Activated CD8-positive, alpha-beta memory T cell treated with anti-CD3 and anti-CD28 coated beads, Interleukin-2, amount 50 U/mL, for 48 hours (primary cell): ENCODE data around the gene MAP3K14.

Source experiments
- DNase-seq: peaks from one replicate; pipeline ENCODE4 v3.0.0-alpha.2; 2020

MAP3K14 gene

GRCh38 chr17:45298546-45299285 lies 18.1 kb downstream of the MAP3K14 start:
- DNase-seq: no peak

GRCh38 chr17:45296833-45297124 lies 20.0 kb downstream of the MAP3K14 start:
- no peak for DNase-seq

- DNase-seq: no peak
These were observed 20.6 kb downstream of the MAP3K14 start for GRCh38 chr17:45296003-45296832.

- DNase-seq: no peak
These were observed 22.3 kb downstream of the MAP3K14 start for GRCh38 chr17:45294506-45294905.

- no peak for DNase-seq
These were observed 23.2 kb downstream of the MAP3K14 start for GRCh38 chr17:45293413-45294211.

- DNase-seq: no peak
These were observed 24.0 kb downstream of the MAP3K14 start for GRCh38 chr17:45292696-45293412.

GRCh38 chr17:45291171-45291805 lies 25.5 kb downstream of the MAP3K14 start:
- no peak for DNase-seq

- DNase-seq: no peak
These were observed 26.5 kb downstream of the MAP3K14 start for GRCh38 chr17:45290269-45290765.

GRCh38 chr17:45289301-45290268 lies 27.2 kb downstream of the MAP3K14 start:
- no peak for DNase-seq

GRCh38 chr17:45288825-45289224 lies 28.0 kb downstream of the MAP3K14 start:
- DNase-seq: no peak

GRCh38 chr17:45287526-45288500 lies 29.0 kb downstream of the MAP3K14 start:
- DNase-seq: no peak

- no peak for DNase-seq
These were observed 30.5 kb downstream of the MAP3K14 start for GRCh38 chr17:45286286-45286685.

GRCh38 chr17:45284176-45285140 lies 32.4 kb downstream of the MAP3K14 start:
- no peak for DNase-seq

- no peak for DNase-seq
These were observed 33.1 kb downstream of the MAP3K14 start for GRCh38 chr17:45283711-45284110.

- no peak for DNase-seq
These were observed 33.9 kb downstream of the MAP3K14 start for GRCh38 chr17:45282683-45283644.

GRCh38 chr17:45279898-45280297 lies 36.9 kb downstream of the MAP3K14 start:
- no peak for DNase-seq

- DNase-seq: no peak
These were observed 38.8 kb downstream of the MAP3K14 start for GRCh38 chr17:45277992-45278391.
